HepG2 (cell line): ENCODE measurements around the gene GPATCH8. TPM values are rescaled to one million over a fixed set of nuclear protein-coding genes. Genes with fewer than 3 reads are reported as not detected.

Experiments used
- ATAC-seq: fragments of 200-7000 bp; cut with Tn5 transposase; 3 replicates; pipeline ENCODE4 v1.9.1; 2020; ENCODE audit warnings: mild to moderate bottlenecking, moderate library complexity
- BruUV-seq: library from RNA; stranded (reverse); fragments of 400-500 nt; replicated peaks from 2 replicates; lab custom pipeline; 2021; lab: Mats Ljungman, UMichigan
- CTCF ChIA-PET: fragments of 300-600 bp; formaldehyde crosslinking; extraction: SDS; loops from one replicate; lab custom pipeline; 2021; ENCODE audit warnings: low total read pairs, inconsistent platforms, low intra/inter-chr PET ratio; lab: Yijun Ruan, JAX
- POLR2A ChIA-PET: fragments of 350-600 bp; sonication (Branson Sonifier 250); formaldehyde crosslinking; loops from one replicate; lab custom pipeline; 2020; ENCODE audit warnings: antibody characterized with exemption, inconsistent platforms; lab: Yijun Ruan, JAX
- DNase-seq: peaks from one replicate; pipeline ENCODE4 v3.0.0-alpha.2; 2015; ENCODE audit warnings: low spot score
- FAIRE-seq: peaks from 3 replicates; lab custom pipeline; 2011; peaks lifted over from hg19 to GRCh38; lab: Jason Lieb, UNC
- H2AFZ ChIP-seq: one replicate; pipeline ENCODE4 v1.6.1; 2011; ENCODE audit warnings: low read length, inconsistent platforms
- H3K27ac ChIP-seq: fragments of 300-600 bp; 3 replicates; pipeline ENCODE4 v1.8.0; 2011; ENCODE audit warnings: mixed run types, mild to moderate bottlenecking, mixed read lengths, low read length, inconsistent platforms; ENCODE audit not compliant: insufficient read depth; ENCODE audit errors: extremely low read length
- H3K27me3 ChIP-seq, 2 experiments: fragments of 200-600 bp in 1 of 2; 2 replicates in 1 of 2; 3 replicates in 1 of 2; pipeline versions ENCODE4 v1.6.0 to v1.8.0; 2011; ENCODE audit warnings: low read length in 2 of 2, mild to moderate bottlenecking in 2 of 2, moderate library complexity in 2 of 2, inconsistent platforms in 1 of 2; ENCODE audit not compliant: insufficient read depth in 2 of 2, control insufficient read depth in 1 of 2
- H3K36me3 ChIP-seq, 2 experiments: fragments of 200-600 bp in 1 of 2; replicated peaks in 1 of 2; 2 replicates in 1 of 2; 3 replicates in 1 of 2; pipeline versions ENCODE4 v1.5.1 to v1.8.0; 2011; ENCODE audit warnings: low read length in 2 of 2, inconsistent platforms in 1 of 2; ENCODE audit not compliant: insufficient read depth in 2 of 2, control insufficient read depth in 1 of 2
- H3K4me1 ChIP-seq: 2 replicates; pipeline ENCODE4 v1.5.1; 2012; ENCODE audit warnings: low read length, inconsistent platforms; ENCODE audit not compliant: insufficient read depth
- H3K4me2 ChIP-seq: 2 replicates; pipeline ENCODE4 v1.6.0; 2011; ENCODE audit warnings: low read depth, low read length, inconsistent platforms
- H3K4me3 ChIP-seq, 3 experiments: fragments of 200-600 bp in 1 of 3; sonication (generic), shearing (Covaris generic) in 1 of 3; replicated peaks in 1 of 3; 2 replicates each; pipeline ENCODE4 v1.5.1; 2011 to 2016; ENCODE audit warnings: low read length in 3 of 3, inconsistent platforms in 2 of 3, low read depth in 2 of 3, mild to moderate bottlenecking in 2 of 3, control low read depth in 1 of 3, mixed read lengths in 1 of 3; ENCODE audit not compliant: insufficient read depth in 1 of 3
- H3K79me2 ChIP-seq: one replicate; pipeline ENCODE4 v1.6.1; 2011; ENCODE audit warnings: low read length, inconsistent platforms; ENCODE audit not compliant: insufficient read depth
- H3K9ac ChIP-seq: 2 replicates; pipeline ENCODE4 v1.6.0; 2011; ENCODE audit warnings: mild to moderate bottlenecking, low read depth, low read length, inconsistent platforms; ENCODE audit not compliant: insufficient read depth
- H3K9me3 ChIP-seq: 2 replicates; pipeline ENCODE4 v1.5.1; 2012; ENCODE audit warnings: mild to moderate bottlenecking, low read length
- H4K20me1 ChIP-seq: 2 replicates; pipeline ENCODE4 v1.6.0; 2011; ENCODE audit warnings: inconsistent platforms, mild to moderate bottlenecking, low read length, moderate library complexity; ENCODE audit not compliant: insufficient read depth
- KMT2B ChIP-seq: IDR thresholded peaks from 2 replicates; pipeline ENCODE4 v1.6.1; 2016; ENCODE audit warnings: missing genetic modification reagents, missing compliant biosample characterization
- NFE2L2 ChIP-seq: fragments of 150-350 bp; IDR thresholded peaks from 2 replicates; pipeline ENCODE4 v1.6.1; 2014; ENCODE audit warnings: low read length
- PRDM15 ChIP-seq: sonication (generic); formaldehyde crosslinking; IDR thresholded peaks from 2 replicates; pipeline ENCODE4 v1.4.0; 2020; ENCODE audit warnings: missing genetic modification reagents
- ZC3H13 ChIP-seq: sonication (generic); formaldehyde crosslinking; IDR thresholded peaks from 2 replicates; pipeline ENCODE4 v1.8.1; 2023; ENCODE audit warnings: mild to moderate bottlenecking, missing genetic modification reagents, moderate library complexity
- ZNF790 ChIP-seq: sonication (generic); formaldehyde crosslinking; IDR thresholded peaks from 2 replicates; pipeline ENCODE4 v1.8.0; 2022; ENCODE audit warnings: missing genetic modification reagents, mild to moderate bottlenecking, borderline replicate concordance
- WGBS: methylation state at CpG from one replicate; pipeline ENCODE4 v1.1.6; 2017; ENCODE audit warnings: low lambda C conversion rate; 5-methylcytosine and 5-hydroxymethylcytosine counted together
- in situ Hi-C: cut with HindIII; loops from 2 replicates; pipeline ENCODE4 v1.10.0; 2017; ENCODE audit warnings: low pct_unique_long_range_greater_than_20kb; ENCODE audit not compliant: extremely low pct_ligation_motif_present
- intact Hi-C: fragments of 100-400 bp; cut with micrococcal nuclease; formaldehyde crosslinking; loops from one replicate; pipeline ENCODE4 v1.10.0; 2022; ENCODE audit not compliant: unreplicated experiment
- polyA plus RNA-seq, 8 experiments: library from polyadenylated mRNA; depleted of rRNA in 3 of 8; stranded (reverse) in 7 of 8; unstranded in 1 of 8; fragments of >200 nt; fragmentation: Illumina TruSeq in 4 of 8; extraction: Trizol in 4 of 8; gene quantifications; 2 replicates each; pipeline versions ENCODE4 v1.2.1 to v1.2.3, GENCODE V29; 2011 to 2016; ENCODE audit warnings: low read depth in 4 of 8, missing spikeins in 1 of 8, mixed read lengths in 1 of 8; ENCODE audit not compliant: insufficient read depth in 1 of 8
- total RNA-seq, 5 experiments: library from RNA; depleted of rRNA; stranded (reverse); fragments of >200 nt; fragmentation: Illumina TruSeq; extraction: Trizol; gene quantifications; 2 replicates each; pipeline ENCODE4 v1.2.3, GENCODE V29; 2016; ENCODE audit warnings: low read depth in 1 of 5
- TF ChIP-seq, protein P1 (sequence below): sonication (generic); formaldehyde crosslinking; IDR thresholded peaks from 2 replicates; pipeline ENCODE4 v1.4.0; 2020; ENCODE audit warnings: missing genetic modification reagents, mild to moderate bottlenecking, borderline replicate concordance
- TF ChIP-seq, protein P2 (sequence below): sonication (generic); formaldehyde crosslinking; IDR thresholded peaks from 2 replicates; pipeline ENCODE4 v1.4.0; 2020; ENCODE audit warnings: missing genetic modification reagents
- TF ChIP-seq, protein P3 (sequence below): sonication (generic); formaldehyde crosslinking; IDR thresholded peaks from 2 replicates; pipeline ENCODE4 v1.4.0; 2020; ENCODE audit warnings: missing genetic modification reagents, borderline replicate concordance

The GPATCH8 gene
- total and polyA plus RNA-seq, 2 of the 13 experiments (the other 11 are each of a cell fraction or from before 2014, with no cell fraction given), result 20.7 to 21.5 TPM

GRCh38 chr17:44362949-44363612 lies 140.1 kb downstream of the GPATCH8 start (continued):
- TF ChIP-seq, protein P1, sequence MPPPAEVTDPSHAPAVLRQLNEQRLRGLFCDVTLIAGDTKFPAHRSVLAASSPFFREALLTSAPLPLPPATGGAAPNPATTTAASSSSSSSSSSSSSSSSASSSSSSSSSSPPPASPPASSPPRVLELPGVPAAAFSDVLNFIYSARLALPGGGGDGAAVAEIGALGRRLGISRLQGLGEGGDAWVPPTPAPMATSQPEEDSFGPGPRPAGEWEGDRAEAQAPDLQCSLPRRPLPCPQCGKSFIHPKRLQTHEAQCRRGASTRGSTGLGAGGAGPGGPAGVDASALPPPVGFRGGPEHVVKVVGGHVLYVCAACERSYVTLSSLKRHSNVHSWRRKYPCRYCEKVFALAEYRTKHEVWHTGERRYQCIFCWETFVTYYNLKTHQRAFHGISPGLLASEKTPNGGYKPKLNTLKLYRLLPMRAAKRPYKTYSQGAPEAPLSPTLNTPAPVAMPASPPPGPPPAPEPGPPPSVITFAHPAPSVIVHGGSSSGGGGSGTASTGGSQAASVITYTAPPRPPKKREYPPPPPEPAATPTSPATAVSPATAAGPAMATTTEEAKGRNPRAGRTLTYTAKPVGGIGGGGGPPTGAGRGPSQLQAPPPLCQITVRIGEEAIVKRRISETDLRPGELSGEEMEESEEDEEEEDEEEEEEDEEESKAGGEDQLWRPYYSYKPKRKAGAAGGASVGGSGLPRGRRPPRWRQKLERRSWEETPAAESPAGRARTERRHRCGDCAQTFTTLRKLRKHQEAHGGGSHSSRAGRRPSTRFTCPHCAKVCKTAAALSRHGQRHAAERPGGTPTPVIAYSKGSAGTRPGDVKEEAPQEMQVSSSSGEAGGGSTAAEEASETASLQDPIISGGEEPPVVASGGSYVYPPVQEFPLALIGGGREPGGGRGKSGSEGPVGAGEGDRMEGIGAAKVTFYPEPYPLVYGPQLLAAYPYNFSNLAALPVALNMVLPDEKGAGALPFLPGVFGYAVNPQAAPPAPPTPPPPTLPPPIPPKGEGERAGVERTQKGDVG (CRISPR knock-in tag), result no peak
- TF ChIP-seq, protein P2, sequence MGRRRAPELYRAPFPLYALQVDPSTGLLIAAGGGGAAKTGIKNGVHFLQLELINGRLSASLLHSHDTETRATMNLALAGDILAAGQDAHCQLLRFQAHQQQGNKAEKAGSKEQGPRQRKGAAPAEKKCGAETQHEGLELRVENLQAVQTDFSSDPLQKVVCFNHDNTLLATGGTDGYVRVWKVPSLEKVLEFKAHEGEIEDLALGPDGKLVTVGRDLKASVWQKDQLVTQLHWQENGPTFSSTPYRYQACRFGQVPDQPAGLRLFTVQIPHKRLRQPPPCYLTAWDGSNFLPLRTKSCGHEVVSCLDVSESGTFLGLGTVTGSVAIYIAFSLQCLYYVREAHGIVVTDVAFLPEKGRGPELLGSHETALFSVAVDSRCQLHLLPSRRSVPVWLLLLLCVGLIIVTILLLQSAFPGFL (CRISPR knock-in tag), result no peak
- TF ChIP-seq, all 625 proteins: peak for 18

- Histone ChIP-seq H3K27ac (no peak overlapping the region), H3K4me2 (peak overlapping the region; percentile 98), H2AFZ (no peak overlapping the region), H3K9me3 (no peaks in the 10 kb centered on the region), H3K9ac (peak overlapping the region; percentile 67; the same call in 1 of the 2 replicates), H3K4me1 (peaks cover 45% of the 10 kb centered on the region), H3K36me3 (no peaks in the 10 kb centered on the region), H3K4me3 (peak overlapping the region; percentile 75 to 82 (median 76); a peak in 5 of 6 replicates), H3K27me3 (peaks cover 1 to 14% of the 10 kb centered on the region in 2 experiments; a peak in 3 of 5 replicates), H3K79me2 (no peaks in the 10 kb centered on the region), H4K20me1 (no peaks in the 10 kb centered on the region)
- 0 out of 2 replicates have a peak, but pooled peaks have one; percentile 7 for TF ChIP-seq ZC3H13 (CRISPR knock-in tag)
- TF ChIP-seq PRDM15 (CRISPR knock-in tag), result peak; percentile 70; the same call in 1 of the 2 replicates
- TF ChIP-seq KMT2B (CRISPR knock-in tag), result no peak
- TF ChIP-seq, protein P3, sequence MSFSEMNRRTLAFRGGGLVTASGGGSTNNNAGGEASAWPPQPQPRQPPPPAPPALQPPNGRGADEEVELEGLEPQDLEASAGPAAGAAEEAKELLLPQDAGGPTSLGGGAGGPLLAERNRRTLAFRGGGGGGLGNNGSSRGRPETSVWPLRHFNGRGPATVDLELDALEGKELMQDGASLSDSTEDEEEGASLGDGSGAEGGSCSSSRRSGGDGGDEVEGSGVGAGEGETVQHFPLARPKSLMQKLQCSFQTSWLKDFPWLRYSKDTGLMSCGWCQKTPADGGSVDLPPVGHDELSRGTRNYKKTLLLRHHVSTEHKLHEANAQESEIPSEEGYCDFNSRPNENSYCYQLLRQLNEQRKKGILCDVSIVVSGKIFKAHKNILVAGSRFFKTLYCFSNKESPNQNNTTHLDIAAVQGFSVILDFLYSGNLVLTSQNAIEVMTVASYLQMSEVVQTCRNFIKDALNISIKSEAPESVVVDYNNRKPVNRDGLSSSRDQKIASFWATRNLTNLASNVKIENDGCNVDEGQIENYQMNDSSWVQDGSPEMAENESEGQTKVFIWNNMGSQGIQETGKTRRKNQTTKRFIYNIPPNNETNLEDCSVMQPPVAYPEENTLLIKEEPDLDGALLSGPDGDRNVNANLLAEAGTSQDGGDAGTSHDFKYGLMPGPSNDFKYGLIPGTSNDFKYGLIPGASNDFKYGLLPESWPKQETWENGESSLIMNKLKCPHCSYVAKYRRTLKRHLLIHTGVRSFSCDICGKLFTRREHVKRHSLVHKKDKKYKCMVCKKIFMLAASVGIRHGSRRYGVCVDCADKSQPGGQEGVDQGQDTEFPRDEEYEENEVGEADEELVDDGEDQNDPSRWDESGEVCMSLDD, result 0 out of 2 replicates have a peak, but pooled peaks have one; percentile 44
- TF ChIP-seq NFE2L2, result no peak
- TF ChIP-seq ZNF790, result 0 out of 2 replicates have a peak, but pooled peaks have one; percentile 49
- DNase-seq (no peak), ATAC-seq (peak; percentile 10; the same call in 2 of the 3 replicates), FAIRE-seq (no peak)
- ChIA-PET POLR2A (interaction anchor here (1.7 to 3.2 kb wide), 4 partner anchors 8 to 23 kb away, joined by 4 to 19 read pairs (median 7); partner anchors contain the start of gene GRN), CTCF (interaction anchor here (1.8 kb wide), 1 partner anchor 8 kb away, joined by 9 read pairs; no protein-coding TSS in a partner anchor)
- intact Hi-C loops, result no loop called here
- no TSS peak for BruUV-seq
- WGBS, result 37% methylated on average over 8 of the region's 11 CpGs
- in situ Hi-C loops, result no loop called here
Observed at GRCh38 chr17:44362459-44362948, 140.7 kb downstream of the GPATCH8 start.
